GM19035 (cell line): Measurements from ENCODE around the gene AMPD3.

Source experiments
- ATAC-seq: cut with Tn5 transposase; IDR thresholded peaks from one replicate; pipeline ENCODE4 v1.9.1; 2021; ENCODE audit not compliant: unreplicated experiment

AMPD3 gene

DNA sequence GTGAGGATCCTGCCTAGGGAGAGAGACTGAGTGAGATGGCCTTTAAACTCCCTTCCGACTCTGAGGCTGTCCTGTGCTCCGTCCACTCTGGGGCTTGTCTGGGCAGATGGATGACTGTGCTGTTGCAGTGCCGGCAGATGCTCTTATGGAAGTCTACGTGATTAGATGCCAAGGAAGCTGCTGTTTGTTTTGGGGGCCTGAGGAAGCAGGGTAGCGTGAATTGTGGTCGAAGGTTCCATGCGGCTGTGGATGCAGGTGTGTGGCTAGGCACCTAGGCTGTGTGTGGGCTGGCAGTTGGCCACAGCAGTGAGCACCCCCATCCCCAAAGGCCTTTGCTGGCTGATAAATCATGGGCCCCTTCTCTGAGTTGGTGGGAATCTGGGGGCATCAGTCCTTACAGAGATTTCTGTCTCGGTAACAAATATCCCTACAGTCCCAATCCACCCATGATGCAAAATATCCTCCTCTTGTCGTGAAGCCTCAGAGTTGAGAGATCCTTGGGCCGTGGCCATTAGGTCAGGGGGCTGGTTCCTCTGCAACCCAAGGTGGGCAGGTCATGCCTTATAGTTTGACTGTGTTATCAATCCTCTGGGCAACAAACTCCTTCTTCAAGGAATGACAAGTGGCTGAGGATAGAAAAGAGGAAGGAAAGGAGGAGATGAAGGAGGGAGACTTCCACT lies 31.2 kb downstream of the AMPD3 start:
- no peak for ATAC-seq

DNA sequence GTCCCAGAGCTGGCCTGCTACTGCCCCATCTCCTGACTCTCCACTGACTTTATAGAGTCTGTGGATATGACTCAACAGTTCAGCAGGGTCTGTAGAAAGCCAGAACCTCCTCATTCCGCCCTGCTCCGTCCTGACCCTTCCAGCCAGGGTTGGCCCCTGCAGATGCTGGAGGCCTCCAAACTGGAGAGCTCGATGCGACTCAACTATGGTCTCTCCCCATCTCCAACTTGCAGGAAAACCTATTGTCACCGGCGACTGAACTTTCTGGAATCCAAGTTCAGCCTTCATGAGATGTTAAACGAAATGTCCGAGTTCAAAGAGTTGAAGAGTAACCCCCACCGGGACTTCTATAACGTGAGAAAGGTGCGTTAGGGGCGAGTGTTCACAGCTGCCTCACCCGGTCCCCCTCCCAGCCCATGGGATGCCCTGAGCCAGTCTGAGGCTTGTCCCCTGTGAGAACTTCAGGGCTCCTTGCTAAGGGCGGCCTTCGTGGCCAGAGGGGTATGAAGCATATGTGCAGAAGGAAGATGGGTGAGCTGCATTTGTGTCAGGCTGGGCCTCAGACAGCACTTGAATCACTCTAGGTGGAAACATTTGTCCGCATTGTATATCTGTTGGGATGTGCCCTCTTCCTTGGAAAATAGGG lies 32.1 kb downstream of the AMPD3 start:
- ATAC-seq = no peak

- peak; percentile 31 for ATAC-seq
Measured at GRCh38 chr11:10488121-10488933, 33.3 kb downstream of the AMPD3 start.

DNA sequence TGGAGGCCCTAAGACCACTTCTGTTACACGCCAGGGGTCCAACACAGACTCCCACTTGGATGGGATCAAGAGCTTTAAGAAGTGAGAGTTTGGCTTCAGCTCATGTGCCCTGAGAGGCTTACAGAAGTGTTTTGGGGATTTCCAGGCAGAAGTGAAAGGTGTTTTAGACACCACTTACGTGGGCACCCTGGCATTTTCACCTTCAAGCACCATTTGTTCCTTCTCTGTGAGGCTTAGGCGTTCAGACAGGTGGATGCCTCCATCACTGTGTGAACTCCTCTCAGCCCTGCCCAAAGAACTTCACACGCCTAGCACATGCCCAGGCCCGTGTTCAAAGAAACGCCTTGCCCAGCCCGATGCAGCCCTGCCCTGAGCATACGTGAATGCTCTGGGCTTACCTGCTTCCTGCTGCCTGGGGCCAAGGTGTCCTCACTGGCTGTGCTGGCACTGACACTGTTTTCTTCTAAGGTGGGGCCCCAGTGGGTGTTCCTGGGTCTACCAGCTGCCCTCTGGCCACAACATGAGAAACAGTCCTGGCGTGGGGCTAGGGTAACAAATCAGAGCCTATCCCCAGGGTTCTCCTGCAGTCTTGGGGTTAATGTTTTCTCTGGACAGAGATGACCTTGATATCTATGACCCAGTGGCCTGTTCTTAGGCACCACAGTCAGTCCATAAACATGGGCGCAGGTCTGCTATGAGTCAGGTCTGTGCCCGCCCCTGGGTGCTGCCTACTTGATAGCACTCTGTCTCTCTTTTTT lies 34.0 kb downstream of the AMPD3 start:
- peak; percentile 55 for ATAC-seq

DNA sequence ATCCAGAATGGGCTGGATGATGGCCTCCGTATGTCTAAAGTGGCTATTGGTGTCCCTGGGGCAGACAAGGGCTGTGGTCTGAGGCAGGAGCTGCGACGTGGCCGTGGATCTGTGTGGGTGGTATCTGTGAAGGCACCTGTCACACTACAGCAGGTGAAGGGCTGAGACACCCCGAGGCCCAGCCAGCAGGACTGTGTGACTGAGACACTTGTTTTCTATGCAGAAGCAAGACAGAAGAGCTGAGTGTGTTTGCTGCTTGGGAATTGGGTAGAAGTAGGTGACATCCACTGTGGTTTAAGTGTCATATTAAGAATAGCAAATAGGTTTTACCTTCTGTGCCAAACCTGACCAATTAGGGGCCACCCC lies 35.0 kb downstream of the AMPD3 start:
- ATAC-seq = no peak

DNA sequence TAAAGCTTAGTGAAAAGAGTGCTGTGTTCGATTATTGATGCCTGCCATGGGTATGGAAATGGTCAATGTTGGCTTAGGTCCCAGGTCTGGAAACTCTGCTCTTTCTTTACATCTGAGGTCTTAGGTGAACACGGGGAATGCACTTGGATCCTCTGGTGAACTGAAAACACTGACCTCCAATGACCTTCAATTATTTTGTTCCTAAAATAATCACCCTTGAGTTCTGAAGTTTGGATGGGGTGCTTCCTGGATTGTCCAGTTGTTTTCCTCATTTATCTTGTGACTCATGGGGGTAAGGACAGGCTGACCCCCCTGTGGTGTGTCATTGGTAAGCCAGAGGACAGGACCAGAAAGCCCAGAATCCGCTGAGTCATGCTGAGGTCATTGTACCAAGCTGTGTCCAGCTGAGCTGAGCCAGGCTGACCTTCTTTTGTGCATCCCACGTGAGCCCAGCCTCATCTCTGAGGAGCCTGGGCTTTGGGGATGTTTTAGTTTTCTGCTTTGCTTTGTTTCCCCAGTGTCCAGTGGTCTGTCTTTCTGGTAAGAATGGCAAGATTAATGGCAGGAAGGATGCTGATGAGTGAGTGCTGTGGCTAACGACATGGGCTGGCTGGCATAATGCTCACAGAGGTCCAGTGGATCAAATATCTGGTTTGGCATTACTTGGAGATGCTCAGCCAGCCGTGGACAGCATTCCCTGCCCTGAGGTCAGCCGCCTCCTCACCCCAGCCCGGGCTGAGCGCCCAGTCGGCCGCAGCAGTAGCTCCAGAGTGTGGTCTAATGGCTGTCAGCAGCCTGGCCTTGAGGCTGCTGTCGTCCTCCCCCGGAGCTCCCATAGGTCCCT lies 35.6 kb downstream of the AMPD3 start:
- no peak for ATAC-seq

GRCh38 chr11:10492084-10492483 lies 37.0 kb downstream of the AMPD3 start:
- no peak for ATAC-seq

DNA sequence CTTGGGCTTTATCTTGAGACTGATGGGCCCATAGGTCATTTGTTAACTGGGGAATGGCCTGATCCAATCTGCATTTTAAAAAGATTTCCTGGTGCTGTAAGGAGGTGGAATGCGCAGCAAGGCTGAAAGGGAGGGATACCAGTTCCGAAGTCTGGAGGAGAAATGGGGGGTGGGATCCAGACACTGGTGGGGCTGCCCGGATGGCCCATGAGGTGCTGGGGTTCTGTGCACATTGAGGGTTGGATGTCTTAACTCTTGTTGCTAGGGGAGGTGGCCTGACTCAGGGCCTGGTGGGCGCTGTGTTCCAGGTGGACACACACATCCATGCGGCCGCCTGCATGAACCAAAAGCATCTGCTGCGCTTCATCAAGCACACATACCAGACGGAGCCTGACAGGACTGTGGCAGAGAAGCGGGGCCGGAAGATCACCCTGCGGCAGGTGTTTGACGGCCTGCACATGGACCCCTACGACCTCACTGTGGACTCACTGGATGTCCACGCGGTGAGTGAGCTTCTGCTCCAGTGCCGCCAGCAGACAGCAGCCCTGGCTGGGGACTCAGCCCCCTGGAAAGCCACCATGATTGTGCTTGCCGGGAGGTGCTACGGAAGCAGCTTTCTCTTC lies 38.1 kb downstream of the AMPD3 start:
- no peak for ATAC-seq

GRCh38 chr11:10494636-10495463 lies 39.8 kb downstream of the AMPD3 start:
- no peak for ATAC-seq

- ATAC-seq = no peak
Measured at GRCh38 chr11:10495464-10495786, 40.4 kb downstream of the AMPD3 start.

DNA sequence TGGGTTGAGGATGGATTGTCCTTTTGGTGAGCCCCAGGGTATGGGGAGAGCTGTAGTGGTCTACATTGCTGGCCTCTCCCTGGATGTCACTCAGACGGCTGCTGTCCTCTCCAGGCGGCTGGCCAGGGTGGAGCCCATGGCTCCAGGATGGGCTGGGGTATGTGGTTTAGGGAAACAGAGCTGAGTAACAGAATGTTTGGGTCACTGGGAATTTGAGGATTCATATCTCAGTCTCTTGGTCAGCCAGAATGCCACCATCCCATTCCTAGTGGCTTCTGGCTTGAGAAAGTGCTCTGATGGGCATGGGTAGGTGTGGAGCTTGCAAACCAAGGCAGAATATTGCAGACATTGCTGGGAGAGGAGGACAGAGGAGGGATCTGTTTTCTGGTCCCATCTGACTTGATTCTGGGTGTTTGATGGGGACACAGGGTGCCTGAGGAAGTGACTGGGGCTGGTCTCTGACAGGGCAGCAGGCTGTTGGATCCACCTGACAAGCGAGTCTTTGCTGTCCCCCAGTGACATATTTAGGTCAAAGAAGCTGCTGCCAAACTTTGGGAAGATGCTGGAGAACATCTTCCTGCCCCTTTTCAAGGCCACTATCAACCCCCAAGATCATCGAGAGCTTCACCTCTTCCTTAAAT lies 41.4 kb downstream of the AMPD3 start:
- ATAC-seq = no peak

- no peak for ATAC-seq
Measured at GRCh38 chr11:10497371-10498021, 42.4 kb downstream of the AMPD3 start.

GRCh38 chr11:10498022-10498400 lies 42.9 kb downstream of the AMPD3 start:
- ATAC-seq = no peak

- ATAC-seq = no peak
Measured at GRCh38 chr11:10498426-10499250, 43.6 kb downstream of the AMPD3 start.

DNA sequence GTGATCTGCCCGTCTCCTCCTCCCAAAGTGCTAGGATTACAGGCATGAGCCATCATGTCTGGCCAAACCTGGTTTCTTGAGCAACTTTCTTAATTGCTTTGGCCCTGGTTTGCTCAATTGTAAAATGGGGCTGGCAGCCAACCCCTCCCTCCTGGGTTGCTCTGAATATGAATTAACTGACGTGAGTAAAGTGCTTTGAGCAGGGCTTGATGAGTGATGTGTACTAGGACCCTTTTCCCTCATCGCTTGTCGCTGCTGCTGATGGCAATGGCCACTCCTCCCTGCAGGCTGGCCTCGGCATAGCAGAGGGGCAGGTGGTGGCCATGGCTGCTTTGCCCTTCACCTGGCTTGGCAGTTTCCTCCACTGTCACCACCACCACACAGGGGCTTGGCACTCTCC lies 44.4 kb downstream of the AMPD3 start:
- no peak for ATAC-seq

- no peak for ATAC-seq
Measured at GRCh38 chr11:10499874-10500601, 45.0 kb downstream of the AMPD3 start.
